Activated T-cell treated with anti-CD3 and anti-CD28 coated beads, Interleukin-2, amount 50 U/mL, for 48 hours (primary cell): ENCODE results near the gene GALNT7.
"Not testable (repeated sequence)": the region's sequence is repeated elsewhere in the genome, so short reads cannot be mapped to it uniquely, and the experiment has no call there.

Experiments
- DNase-seq, 2 experiments: peaks; one replicate each; pipeline ENCODE4 v3.0.0-alpha.2; 2020

GALNT7 gene, protein sequence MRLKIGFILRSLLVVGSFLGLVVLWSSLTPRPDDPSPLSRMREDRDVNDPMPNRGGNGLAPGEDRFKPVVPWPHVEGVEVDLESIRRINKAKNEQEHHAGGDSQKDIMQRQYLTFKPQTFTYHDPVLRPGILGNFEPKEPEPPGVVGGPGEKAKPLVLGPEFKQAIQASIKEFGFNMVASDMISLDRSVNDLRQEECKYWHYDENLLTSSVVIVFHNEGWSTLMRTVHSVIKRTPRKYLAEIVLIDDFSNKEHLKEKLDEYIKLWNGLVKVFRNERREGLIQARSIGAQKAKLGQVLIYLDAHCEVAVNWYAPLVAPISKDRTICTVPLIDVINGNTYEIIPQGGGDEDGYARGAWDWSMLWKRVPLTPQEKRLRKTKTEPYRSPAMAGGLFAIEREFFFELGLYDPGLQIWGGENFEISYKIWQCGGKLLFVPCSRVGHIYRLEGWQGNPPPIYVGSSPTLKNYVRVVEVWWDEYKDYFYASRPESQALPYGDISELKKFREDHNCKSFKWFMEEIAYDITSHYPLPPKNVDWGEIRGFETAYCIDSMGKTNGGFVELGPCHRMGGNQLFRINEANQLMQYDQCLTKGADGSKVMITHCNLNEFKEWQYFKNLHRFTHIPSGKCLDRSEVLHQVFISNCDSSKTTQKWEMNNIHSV

DNA sequence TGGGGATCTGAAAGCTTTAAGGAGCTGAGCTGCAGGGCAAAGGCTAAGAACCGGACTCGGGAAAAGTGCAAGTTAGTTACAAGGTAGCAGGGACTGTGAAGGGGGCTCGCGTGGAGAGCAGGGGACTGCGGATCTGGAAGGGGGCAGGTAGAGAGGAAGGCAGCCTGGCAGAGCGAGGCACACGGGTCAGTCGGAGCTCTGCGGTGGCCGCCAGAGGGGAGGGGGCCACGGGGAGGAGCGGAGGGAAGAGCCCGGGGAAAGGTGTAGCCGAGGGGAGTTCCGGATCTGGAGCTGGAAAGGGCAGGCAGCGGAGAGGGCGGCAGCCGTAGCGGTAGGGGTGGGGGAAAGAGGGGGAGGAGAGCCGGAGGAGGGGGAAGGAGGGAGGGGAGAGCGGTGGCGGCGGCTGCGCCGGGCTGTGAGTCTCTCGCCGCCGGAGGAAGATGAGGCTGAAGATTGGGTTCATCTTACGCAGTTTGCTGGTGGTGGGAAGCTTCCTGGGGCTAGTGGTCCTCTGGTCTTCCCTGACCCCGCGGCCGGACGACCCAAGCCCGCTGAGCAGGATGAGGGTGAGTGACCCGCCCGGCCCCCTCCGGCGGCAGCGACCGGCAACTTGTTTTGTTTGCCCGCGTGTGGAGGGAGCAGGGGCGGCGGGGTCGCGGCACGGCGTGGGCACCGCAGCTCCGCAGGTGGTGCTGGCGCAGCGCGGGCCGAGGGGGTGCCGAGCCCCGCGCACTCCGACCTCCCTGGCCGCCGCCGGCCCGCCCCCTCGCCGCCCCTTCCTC lies at the start of gene GALNT7:
TSS of gene GALNT7 (plus strand) at position 416 of the 782 bp plus-strand sequence. CDS start at position 441, 25 bp downstream.
- peak; percentile 64 to 74 for DNase-seq

DNA sequence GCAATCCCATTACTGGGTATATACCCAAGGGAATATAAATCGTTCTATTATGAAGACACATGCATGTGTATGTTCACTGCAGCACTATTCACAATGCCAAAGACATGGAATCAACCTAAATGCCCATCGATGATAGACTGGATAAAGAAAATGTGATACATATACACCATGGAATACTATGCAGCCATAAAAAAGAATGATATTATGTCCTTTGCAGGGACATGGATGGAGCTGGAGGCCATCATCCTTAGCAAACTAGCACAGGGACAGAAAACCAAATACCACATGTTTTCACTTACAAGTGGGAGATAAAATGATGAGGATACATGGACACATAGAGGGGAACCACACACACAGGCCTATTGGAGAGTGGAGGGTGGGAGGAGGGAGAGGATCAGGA lies 49.8 kb upstream of the GALNT7 start:
- DNase-seq = not testable (repeated sequence)

DNA sequence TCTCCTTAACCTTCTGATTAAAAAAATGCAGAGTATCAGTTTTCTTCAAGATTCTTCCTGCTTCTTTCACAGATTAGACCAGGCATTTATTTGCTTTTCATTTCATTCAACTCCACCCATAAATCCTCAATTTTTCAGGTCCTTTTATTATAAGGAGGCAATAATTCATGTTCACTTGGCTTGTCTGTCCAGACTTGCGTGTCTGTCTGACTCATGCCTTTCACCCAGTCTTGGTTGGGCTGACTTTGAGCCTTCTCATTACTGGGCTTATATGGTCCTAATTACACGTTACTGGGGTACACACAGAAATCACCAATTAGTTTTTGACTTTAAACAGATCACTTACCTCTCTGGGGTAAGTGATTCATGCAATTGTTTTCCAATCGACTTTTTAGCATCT lies 48.8 kb upstream of the GALNT7 start:
- no peak for DNase-seq

DNA sequence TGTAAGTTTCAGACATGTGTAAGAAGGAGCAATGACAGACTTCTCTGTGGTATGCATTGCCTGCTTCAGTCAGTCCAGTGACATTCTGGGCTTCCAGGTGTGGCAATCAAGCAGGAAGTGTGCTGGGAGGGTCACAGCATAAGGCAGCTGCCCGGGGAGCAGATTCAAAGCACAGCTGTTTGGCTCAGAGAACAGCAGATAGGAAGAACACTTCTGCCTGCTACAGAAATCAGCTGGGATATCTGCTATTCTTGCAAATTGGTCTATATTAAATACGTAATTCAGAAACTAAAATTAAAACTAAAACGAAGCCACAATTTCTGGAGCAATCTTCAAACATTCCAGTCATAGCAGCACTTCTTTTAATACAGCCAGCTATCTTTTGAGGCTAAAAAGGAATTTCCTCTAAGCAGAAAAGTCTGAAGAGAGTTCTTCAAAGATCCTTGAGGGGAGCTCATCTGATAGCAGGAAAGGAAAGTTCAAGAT lies 47.5 kb upstream of the GALNT7 start:
- no peak for DNase-seq

DNA sequence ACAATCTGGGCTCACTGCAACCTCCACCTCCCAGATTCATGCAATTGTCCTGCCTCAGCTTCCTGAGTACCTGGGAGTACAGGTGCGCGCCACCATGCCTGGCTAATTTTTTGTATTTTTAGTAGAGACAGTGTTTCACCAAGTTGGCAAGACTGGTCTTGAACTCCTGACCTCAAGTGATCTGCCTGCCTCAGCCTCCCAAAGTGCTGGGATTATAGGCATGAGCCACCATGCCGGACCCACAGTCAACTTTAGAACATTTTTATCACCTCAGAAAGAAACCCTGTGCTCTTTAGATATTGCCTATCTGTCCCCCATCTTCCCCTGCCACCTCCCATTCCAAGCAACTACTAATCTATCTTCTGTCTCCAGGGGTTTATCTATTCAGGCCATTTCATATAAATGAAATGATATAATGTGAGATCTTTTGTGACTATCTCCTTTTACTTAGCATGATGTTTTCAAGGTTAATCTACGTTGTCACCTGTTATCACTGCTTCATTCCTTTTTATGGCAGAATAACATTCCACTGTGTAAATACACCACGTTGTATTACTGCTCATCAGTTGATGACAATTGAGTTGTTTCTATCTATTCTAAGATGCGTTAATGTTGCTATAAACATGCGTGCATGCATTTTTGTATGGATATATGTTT lies 44.3 kb upstream of the GALNT7 start:
- no peak for DNase-seq

DNA sequence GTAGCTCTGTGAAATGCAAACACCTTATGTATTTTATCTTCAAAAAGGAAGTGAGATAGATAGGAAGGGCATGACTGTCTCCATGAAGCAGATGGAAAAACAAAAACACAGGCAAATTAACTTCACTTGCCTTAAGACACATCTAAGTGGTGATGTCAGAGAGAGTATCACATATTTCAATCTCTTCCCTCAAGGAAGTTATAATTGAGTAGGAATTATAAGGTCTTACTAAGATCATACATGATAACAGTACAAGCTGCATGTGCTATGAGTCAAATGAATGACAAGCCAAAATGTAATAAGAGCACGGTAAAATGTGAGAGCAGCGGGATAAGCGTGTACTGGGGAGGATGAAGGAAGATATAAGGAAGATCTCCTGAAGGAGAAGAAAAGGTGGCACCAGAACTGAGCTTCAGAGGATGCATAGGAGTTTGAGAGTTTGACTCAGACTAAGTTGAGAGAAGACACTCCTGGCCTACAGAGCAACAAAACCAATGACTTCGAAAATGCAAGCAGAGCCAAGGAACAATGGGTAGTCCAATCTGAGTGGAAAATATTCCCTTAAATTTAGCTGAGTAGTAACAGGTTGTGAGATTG lies 43.3 kb upstream of the GALNT7 start:
- DNase-seq = no peak

DNA sequence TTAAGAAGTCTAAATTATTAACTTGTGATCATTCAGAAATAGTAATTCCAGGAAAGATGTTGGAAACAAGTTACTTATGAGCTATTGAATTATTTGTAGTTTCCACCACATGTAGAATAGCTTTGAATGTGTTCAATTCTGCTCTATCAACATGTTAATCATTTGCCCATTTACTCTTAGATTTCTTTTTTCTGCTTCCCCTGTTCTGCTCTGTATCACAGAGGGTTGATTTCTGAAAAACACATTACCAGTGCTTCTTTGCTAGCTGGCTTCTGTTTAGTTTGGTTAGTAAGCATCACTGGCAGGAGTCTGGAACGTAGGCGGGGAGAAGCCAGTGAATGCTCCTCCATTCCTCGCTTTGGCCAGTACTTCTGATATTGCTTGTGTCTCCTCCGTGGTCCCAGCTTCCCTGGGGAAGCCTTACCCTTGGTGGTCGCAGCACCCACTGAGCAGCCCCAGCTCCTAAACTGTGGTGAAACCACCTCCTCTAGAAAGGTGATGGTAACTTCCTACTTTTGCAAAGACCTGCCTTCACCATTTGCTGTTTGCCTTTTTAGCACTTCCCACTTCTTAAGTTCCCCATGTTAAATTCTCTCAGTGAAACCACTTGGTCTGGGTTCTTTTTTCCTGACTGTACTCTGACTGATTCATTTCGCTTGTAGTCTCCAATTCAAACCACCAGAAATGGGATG lies 40.3 kb upstream of the GALNT7 start:
- no peak for DNase-seq

DNA sequence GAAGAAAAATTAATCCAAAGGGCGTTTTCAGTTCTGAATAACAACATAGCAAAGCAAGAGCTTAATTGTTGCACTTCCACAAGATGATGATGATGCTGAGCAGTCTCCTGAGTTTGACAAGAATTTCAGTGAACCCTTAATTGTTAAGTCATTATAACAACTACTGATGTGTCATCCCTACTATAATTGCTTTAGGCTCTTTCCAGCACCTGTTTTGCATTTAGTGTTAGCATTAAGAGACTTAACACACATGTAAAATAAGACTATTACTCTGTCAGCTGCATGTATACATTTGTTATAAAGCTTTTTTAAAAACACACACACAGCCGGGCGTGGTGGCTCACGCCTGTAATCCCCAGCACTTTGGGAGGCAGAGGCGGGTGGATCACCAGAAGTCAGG lies 37.9 kb upstream of the GALNT7 start:
- no peak for DNase-seq

DNA sequence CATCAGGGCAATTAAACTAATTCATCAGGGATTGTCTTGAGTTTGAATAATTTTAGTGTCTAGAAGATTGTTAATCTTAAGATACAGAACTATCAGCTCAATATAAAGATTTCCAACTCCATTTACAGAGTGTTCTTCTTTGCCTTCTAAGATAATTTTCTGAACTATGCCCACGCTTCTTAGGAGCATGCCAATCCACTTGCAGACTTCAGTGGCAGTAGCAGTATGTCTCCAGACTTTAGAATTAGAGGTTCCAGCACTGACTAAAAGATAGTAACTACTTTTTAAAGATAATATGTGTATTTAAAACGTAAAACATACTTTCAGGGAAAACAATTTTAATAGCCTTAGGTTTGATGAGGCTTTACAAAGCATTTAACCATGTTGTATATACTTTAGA lies 34.2 kb upstream of the GALNT7 start:
- DNase-seq = no peak

DNA sequence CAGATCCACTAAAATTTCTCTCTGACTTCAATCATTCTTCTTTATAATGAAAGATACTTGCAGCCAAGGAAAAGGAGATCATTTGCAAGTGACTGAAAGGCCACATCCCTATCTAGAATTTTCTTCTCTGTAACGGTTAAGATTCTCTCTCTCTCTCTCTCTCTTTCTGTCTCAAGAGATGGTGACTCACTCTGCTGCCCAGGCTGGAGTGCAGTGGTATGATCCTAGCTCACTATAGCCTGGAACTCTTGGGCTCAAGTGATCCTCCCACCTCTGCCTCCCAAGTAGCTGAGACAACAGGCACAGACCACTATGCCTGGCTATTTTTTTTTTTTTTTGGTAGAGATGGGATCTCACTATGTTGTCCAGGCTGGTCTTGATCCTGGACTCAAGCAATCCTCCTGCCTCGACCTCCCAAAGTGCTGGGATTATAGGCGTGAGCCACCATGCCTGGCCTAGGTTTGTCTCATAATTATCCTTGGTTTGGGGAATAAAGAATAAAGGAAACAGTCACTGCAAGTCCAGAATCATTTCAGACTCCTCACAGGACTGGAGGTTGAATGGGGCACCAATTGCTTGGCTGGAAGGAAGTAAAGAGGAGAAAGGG lies 33.3 kb upstream of the GALNT7 start:
- no peak for DNase-seq

DNA sequence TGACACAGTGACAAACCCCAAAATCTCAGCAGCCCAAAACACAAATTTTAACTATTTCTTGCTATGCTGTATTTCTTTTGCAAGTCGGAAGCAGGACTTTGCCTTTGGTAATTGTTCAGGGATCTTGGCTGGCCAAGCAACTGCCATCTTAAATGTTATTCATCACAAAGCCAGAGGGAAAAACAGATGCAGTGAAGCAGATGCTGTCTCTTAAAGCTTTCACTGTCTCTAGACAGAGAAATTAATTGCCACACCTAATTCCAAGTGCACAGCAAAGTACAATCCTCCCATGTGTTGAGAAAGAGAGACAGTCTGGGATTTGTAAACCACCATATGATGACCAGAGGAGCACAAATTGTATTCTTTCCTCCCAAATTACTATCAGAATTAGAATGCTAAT lies 30.0 kb upstream of the GALNT7 start:
- DNase-seq = no peak

DNA sequence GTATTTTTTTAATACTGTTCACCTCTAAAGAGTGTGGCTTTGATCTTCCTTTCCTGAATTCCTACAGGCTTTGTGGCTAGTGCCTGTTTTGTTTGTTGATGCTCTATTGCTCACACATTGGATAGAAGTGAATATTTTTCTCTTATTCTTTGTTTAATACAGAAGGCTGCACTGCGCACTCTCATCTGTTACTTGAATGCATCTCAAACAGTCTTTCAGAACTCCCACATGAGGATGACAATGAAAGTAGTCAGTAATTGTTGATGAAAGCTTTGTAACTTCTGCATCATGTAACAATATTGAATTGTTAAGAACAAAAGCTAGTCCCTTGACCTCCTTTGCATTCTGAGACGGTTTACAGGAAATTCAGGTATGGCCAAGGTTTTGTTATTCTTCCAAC lies 29.1 kb upstream of the GALNT7 start:
- DNase-seq = no peak

DNA sequence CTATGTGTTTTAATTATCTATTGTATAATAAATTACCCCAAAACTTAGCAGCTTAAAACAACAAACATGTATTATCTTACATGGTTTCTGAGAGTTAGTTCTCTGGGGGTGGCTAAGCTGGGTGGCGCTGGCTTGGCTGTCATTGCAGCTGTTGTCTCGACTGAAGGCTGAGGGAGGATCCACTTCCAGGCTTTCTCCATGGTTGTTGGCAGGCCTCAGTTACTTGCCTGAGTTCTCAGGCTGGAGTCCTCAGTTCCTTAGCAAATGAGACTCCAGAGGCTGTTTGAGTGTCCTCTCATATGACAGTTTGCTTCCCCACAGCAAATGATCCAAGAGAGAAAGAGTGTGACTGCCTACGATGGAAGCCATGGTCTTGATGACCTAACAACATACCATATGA lies 23.5 kb upstream of the GALNT7 start:
- DNase-seq = no peak

DNA sequence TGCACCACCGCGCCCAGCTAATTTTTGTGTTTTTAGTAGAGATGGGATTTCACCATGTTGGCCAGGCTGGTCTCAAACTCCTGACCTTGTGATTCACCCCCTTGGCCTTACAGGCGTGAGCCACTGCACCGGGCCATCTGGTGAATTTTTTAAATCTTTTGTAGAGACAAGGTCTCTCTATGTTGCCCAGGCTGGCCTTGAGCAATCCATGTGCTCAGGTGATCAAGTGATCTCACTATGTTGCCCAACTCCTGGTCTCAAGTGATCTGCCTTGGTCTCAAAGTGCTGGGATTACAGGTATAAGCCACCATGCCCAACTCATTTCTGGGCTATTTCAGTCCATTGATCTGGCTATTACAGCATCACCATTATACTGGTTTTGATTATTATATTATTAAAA lies 22.2 kb upstream of the GALNT7 start:
- DNase-seq = no peak

DNA sequence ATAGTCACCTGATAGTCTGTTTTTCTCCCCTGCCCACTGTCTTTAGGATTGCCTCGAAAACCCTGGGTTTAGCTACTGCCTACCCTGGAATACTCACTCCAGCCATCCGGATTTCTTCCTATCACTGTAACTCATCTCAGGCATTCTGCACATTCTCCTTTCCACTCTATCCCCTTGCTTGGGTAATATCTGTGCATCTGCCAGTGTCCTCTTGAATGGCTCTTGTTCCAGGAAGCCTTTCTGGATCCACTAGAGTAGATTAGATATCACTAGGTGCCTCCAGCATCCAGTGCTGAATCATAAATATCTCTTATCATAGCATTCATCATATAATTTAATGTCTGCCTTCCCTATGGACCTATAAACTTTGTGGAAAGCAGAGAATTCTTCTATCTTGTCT lies 17.1 kb upstream of the GALNT7 start:
- no peak for DNase-seq

DNA sequence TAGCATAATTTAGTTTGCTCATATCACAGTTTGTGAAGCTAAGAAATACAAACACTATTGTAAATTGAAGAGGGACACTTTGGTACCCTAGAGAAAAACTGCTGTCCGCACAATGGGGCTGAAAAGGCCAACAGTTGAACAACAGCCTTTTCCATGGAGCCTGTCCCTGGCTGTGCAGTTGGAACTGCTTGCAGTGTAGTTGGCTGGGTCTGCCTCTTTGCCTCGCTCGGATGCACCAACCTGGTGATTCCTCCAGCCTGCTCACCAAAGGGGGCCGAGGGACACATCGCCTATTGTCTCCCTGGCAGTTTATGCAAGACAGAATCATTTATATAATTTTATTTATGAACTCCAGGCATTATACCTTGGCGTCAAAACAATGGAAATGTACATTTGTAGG lies 16.5 kb upstream of the GALNT7 start:
- DNase-seq = no peak

DNA sequence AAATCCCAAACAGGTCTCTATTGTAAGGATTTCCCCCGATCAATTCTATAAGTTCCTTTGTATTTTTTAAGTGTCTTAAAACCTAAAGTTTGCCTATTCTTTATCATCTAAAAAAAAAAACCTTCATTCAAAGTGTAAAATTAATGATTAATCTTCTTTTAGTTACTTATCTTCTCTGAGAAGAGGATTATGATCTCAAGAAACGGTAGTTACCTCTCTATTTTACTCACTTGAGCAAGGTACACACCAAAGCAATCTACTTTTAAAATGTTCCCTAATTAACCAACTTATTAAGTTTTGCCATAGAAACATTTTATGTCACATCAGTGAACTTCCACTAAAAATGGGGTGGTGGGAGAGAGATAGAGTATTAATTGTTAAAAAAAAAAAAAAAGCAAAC lies 15.2 kb upstream of the GALNT7 start:
- DNase-seq = no peak

DNA sequence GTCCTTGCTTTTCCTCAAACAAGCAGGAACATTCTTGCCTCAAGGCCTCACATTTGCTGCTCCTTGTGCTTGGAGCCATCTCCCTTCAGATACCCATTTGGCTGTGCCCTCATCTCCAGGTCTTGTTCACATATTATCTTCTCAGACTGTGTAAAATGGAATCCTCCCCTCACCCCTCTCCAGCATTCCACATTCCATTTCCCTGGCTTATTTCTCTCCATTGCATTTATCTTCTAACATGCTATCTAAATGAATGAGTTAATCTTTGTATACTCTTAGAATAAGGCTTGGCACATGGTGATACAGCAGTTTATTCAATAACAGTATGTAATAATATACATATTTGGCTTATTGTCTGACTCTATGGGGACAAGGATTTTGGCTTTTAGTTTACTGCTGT lies 8.8 kb upstream of the GALNT7 start:
- no peak for DNase-seq

DNA sequence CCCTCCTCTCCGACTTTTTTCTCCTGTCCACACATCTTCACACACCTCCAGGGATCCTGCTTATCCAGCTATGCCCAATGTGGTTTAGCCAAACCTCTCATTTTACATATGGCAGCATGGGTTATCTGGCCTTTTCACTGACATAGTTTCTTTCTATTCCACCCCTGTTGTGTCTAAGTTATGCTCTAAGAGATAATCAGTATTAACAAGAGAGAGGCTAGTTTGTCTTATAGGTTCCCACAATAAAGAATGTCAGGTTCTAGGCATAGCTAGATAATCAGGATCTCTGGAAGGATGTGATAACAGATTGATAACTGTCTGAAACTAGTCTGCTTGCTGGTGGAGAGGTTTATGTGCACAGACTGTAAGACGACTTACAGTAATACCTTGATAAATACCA lies 7.7 kb upstream of the GALNT7 start:
- DNase-seq = no peak

DNA sequence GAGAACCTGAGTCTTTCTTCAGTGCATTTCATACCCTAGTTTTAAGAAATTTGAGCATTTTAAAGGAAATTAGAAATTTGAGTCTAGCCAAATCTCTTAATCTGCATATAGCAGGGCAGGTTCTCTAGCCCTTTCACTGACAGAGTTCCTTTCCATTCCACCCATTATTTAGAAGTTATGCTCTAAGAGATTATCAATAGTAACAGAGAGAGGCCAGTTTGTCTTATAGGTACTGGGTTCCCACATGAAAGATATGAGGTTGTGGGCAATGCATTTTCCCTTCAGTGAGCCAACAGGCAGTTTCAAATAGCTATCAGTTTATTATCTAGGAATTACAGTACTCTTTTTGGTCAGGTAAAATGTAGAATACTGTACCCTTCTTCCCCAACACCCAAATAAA lies 7.3 kb upstream of the GALNT7 start:
- no peak for DNase-seq

DNA sequence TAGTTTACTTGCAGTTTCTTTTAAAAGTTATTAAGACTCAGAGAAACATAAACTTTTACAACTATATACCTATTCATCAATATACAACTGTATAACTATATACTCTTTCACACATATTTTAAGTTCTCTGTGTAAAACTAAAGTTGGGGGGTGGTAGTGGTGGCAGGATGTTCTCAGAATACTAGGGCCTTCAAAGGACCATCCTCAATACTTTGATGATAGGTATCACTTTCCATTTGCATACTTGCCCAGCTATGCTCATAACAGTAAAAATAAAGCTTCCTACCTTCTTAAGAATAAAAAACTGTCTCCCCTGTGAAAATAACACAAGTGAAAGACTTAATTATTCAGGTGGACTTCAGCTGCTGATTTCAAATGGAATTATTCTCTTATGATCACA lies 2.9 kb upstream of the GALNT7 start:
- DNase-seq = no peak

DNA sequence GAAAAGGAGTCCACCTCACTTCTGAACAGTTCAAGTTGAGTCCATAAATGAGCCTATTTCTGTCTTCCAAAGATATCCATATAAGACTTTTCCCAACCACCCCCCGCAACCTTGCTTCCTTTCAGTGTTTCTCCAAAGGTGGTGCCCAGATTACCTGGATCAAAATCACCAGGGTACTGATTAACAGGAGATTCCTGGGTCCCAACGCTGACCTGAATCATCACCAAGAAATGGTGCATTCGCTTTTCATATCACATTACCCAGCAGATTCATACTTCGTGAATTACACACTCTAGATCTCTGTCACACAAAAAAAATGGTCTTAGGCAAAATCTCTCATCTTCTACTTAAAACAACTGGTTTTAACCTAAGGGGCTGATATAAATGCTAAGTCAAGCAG lies 2.1 kb upstream of the GALNT7 start:
- no peak for DNase-seq
